Daoy (cell line): ENCODE results near the gene LCN2. TPM values are rescaled to one million over a fixed set of nuclear protein-coding genes. Genes with fewer than 3 reads are reported as not detected.

ENCODE experiments used
- DNase-seq: peaks from one replicate; pipeline ENCODE4 v3.0.0-alpha.2; 2015; ENCODE audit warnings: low read depth
- total RNA-seq: library from RNA; depleted of rRNA; stranded (reverse); fragments of >200 nt; shearing (Covaris generic); gene quantifications from 2 replicates; pipeline ENCODE4 v1.2.3, GENCODE V29; 2014

The LCN2 gene
- total RNA-seq, 1 experiment from 2014 or later: not detected

DNA sequence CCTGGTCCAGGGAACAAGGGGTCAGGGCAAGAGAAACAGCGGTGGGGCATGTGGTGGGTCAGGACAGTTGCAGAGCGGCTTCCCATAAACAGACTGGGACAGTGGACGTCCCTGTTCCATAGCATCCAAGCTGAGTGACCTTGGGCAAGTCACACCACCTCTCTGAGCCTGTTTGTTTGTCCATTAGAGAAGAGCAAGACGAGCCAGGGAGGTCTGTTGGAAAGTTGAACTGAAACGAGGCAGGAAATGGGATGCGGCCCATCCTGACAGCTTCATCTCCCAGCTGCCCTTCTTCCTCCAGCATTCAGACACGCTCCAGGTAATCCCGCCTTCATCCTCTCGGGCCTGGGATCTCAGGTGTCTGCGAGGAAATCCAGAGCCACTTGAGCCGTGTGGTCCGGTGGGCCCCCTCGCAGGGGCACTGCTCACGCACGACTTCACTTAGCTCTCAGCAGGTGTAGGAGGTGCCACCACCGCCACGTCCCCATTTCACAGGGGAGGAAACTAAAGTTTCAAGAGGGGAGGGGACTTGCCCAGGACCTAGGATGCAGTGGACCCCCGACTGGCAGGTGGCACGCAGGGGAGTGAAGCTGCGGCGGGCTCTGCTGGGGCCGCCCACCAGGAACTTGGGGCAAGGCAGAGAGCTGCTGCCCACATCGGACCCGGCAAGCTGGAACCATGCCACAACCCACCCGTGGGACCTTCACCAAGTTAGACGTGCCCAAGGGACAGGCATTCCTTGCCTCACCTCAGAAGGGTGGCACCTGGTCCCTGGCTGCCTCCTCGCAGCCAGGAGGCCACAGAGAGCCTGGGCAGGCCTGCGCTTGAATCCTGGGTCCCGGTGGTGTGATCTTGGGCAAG is 34.7 kb upstream of the LCN2 start:
- DNase-seq: no peak

- no peak for DNase-seq
Measured at GRCh38 chr9:128115187-128116103, 33.8 kb upstream of the LCN2 start.

GRCh38 chr9:128116104-128117083 is 32.9 kb upstream of the LCN2 start:
- no peak for DNase-seq

DNA sequence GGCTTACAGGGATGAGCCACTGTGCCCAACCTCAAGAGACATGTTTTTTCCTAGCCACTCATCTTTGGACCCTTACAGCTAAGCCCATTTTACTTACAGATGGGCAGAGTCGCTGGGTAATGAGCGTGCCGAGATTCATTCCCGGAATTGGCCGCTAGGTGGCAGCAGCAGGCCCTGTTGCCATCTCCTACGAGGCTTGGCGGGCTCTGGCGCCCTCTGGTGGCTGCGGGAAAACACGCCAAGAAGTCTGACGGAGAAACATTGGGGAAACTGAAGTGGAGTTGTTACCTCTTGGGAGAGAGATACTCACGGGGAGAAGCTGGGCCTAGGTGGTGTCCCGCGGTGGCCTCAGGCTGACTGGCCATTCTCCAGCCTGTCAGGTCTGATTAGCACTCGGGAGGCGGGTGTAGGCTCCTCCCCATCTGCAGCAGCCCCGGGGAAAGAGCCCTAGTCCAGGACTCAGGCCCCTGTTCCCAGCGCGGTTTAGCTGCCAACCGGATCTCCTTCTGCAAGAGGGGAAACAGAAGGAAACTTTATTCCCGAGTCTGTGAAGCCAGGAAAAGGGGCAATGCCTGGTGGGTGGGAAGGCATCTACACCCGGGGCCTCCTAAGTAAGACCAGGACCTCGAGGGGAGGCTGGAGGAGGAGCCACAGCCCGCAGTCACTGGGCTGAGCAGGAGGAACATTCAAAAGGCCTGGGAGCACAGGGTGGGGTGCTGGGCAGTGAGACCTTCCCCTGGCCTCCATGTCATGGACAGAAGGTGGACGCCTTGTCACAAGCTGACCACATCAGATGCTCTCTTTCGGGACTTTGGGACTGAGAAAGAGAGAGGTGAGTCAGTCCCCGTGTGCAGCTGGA is 31.4 kb upstream of the LCN2 start:
- peak; percentile 94 for DNase-seq

DNA sequence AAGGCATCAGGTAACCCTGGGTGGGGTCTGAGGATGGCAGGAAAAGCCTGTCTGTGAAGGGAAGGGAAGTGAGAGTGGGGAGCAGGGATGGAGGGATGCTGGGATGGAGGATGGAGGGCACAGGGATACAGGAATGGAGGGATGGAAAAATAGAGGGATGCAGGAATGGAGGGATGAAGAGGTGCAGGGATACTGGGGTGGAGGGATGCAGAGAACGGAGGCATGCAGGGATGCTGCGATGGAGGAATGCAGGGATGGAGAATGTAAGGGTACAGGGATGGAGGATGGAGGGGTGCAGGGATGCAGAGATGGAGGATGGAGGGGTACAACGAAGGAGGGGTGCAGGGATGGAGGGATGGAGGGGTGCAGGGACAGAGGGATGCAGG is 30.8 kb upstream of the LCN2 start:
- DNase-seq: no peak

- DNase-seq: no peak
Measured at GRCh38 chr9:128118971-128119665, 30.1 kb upstream of the LCN2 start.

DNA sequence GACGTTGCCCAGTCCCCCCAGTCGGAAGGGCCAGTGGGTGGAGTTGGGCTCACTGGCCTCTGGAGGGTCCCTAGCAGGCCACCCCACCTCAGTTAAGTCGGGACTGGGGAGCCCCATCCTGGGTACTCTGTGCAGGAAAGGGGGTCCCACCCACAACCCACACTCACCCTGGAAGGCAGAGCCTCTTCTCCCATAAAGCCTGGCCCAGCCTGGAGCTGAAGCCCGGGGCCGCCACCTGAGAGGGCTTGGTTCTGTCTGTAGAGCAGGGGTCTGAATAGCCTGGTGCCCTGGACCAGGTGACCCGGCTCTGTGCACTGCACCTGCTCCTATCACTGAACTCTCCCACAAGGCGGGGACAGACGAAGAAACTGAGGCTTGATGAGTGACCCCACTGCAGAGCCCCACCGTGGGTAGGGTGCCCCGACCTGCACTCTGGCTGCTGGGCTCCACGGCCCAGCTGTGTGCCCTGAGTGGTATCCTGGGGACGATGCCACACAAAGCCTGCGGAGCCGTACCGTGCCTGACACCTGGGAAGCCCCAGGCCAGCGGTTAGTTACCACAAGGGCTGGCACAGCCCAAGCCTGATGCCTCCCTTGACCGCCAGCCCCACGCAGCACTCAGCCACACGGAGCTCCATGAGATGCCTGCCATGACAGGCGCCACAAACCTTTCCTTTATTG is 29.1 kb upstream of the LCN2 start:
- no peak for DNase-seq

DNA sequence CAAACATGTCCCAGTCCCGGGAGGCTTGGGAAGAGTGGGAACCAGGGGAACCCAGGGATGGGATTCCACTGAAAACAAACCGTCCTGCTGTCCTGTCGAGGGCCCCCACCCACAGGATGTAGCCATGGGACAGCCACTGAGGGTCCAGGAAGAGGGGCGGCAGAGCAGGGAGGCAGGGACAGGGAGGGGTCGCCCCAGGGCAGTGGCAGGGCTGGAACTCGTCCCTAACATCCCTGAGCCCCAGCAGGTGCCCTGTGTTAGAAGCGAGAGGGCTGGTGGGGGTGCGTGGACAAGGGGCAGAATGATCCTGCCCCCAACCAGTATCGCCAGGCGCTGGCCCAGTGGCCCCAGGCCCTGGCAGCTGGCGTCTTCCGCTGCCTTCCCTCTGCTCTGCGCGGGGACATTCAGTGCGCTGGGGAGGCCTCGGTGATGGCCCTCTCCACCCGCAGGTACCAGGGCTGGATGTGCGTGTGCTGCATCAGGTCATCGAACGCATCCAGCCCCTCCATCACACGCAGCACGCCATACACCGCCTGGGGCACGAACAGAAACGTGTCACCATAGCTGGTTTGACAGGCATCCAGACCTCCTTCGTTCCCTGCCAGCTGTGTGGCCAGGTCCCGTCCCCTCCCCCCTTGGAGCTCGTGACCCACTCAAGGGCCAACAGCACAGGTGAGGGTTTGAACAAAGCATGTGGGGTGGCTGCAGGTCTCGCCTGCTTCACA is 28.4 kb upstream of the LCN2 start:
- DNase-seq: no peak

GRCh38 chr9:128121466-128121810 is 27.8 kb upstream of the LCN2 start:
- no peak for DNase-seq

- no peak for DNase-seq
Measured at GRCh38 chr9:128121924-128122808, 27.1 kb upstream of the LCN2 start.

- DNase-seq: peak; percentile 11
Measured at GRCh38 chr9:128122809-128123175, 26.5 kb upstream of the LCN2 start.

- no peak for DNase-seq
Measured at GRCh38 chr9:128123451-128124080, 25.7 kb upstream of the LCN2 start.

- no peak for DNase-seq
Measured at GRCh38 chr9:128124451-128124850, 24.8 kb upstream of the LCN2 start.

- peak; percentile 80 for DNase-seq
Measured at GRCh38 chr9:128124873-128125579, 24.2 kb upstream of the LCN2 start.

GRCh38 chr9:128125580-128126354 is 23.5 kb upstream of the LCN2 start:
- DNase-seq: no peak

DNA sequence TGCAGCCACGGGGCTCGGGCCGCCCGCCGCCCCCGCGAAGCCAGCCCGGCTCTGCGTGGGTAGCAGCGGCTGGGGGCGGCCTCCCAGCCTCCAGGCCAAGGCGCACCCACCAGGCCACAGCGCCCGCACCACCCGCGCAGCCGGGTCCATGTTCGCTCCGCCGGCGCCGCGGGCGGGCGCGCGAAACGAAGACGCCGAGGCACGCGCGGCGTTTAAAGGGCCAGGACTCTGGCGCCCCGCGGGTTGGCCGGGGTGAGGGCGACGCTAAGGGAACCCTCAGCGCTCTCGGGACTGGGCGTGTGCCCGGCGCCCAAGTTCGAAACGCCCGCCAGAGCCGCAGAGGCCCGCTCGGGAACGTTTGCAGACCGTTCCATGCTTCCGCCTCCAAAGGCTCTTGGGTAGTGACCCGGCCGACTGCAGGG is 21.7 kb upstream of the LCN2 start, which contains the start of gene PTGES2:
PTGES2 (minus strand) TSS at position 162 of the 422 bp plus-strand sequence; CDS start at position 150, 12 bp downstream.
- peak; percentile 93 for DNase-seq
